Small intestine (tissue), 16 donors: ENCODE data around the gene FHIP2A. TPM values are rescaled to one million over a fixed set of nuclear protein-coding genes. Genes with fewer than 3 reads are reported as not detected.
"Not testable (repeated sequence)": the region's sequence is repeated elsewhere in the genome, so short reads cannot be mapped to it uniquely, and the experiment has no call there.

Experiments
- DNase-seq, 2 donors: peaks; one replicate each; pipeline versions ENCODE4 v3.0.0 to v3.0.0-alpha.2; 2013
- FAIRE-seq: peaks from 2 replicates; lab custom pipeline; 2012; peaks lifted over from hg19 to GRCh38; lab: Jason Lieb, UNC
- H3K27ac ChIP-seq, 3 donors: one replicate each; pipeline ENCODE4 v1.5.1; 2013; ENCODE audit warnings: low read length in 2 of 3, mild to moderate bottlenecking in 2 of 3, control low read depth in 1 of 3, inconsistent platforms in 1 of 3, low read depth in 1 of 3, moderate library complexity in 1 of 3
- H3K27me3 ChIP-seq, 3 donors: one replicate each; pipeline ENCODE4 v1.6.1; 2013; ENCODE audit warnings: low read length in 3 of 3, inconsistent platforms in 1 of 3; ENCODE audit not compliant: control insufficient read depth in 3 of 3, insufficient read depth in 3 of 3
- H3K36me3 ChIP-seq, 3 donors: one replicate each; pipeline ENCODE4 v1.6.1; 2013; ENCODE audit warnings: low read length in 3 of 3, inconsistent platforms in 1 of 3, low read depth in 1 of 3, mild to moderate bottlenecking in 1 of 3, moderate library complexity in 1 of 3; ENCODE audit not compliant: control insufficient read depth in 3 of 3, insufficient read depth in 2 of 3
- H3K4me1 ChIP-seq, 3 donors: one replicate each; pipeline ENCODE4 v1.6.1; 2013; ENCODE audit warnings: low read length in 2 of 3, inconsistent platforms in 1 of 3, low read depth in 1 of 3, mild to moderate bottlenecking in 1 of 3, moderate library complexity in 1 of 3; ENCODE audit not compliant: control insufficient read depth in 3 of 3, insufficient read depth in 2 of 3
- H3K4me3 ChIP-seq, 3 donors: one replicate each; pipeline ENCODE4 v1.5.1; 2013; ENCODE audit warnings: low read length in 3 of 3, control low read depth in 1 of 3, inconsistent platforms in 1 of 3, low read depth in 1 of 3, mild to moderate bottlenecking in 1 of 3, moderate library complexity in 1 of 3
- H3K9me3 ChIP-seq, 2 donors: one replicate each; pipeline ENCODE4 v1.6.1; 2013; ENCODE audit warnings: low read depth in 1 of 2, low read length in 1 of 2; ENCODE audit not compliant: control insufficient read depth in 2 of 2, insufficient read depth in 1 of 2
- WGBS, 3 donors: extraction: QIAGEN DNeasy Blood & Tissue Kit; methylation state at CpG; one replicate each; pipeline ENCODE4 v1.1.7; 2013; 5-methylcytosine and 5-hydroxymethylcytosine counted together
- long read RNA-seq, 10 donors: transcript quantifications; one replicate each; lab custom pipeline, GENCODE V29; 2026
- polyA plus RNA-seq, 4 donors: library from polyadenylated mRNA; stranded (reverse) in 3 of 4; unstranded in 1 of 4; fragments of 200-250 nt in 3 of 4; fragments of 120-200 nt in 1 of 4; gene quantifications; one replicate each; pipeline versions ENCODE4 v1.2.1 to v1.2.3, GENCODE V29; 2013
- donor health status: healthy with polysubstance abuse.
- donor health status: control.
- donor health status: control.
- donor health status: Bipolar disorder and iron deficiency.
- donor health status: healthy.

Gene FHIP2A
- 10 to 100 TPM in 2 of 4 donors, 1 to 10 TPM in 2; 4.9 to 14.1 (median 9.6) TPM for polyA plus RNA-seq
- long read RNA-seq, donor 1, partial matches to known transcripts, result 0 of 2 reads
- long read RNA-seq, donor 1, other reads (novel, unspliced or antisense), result 0 of 2 reads
- long read RNA-seq, donor 2, partial matches to known transcripts, result 0 of 1 reads
- long read RNA-seq, donor 2, other reads (novel, unspliced or antisense), result 0 of 1 reads
- long read RNA-seq, donor 3, partial matches to known transcripts, result 16 of 18 reads
- long read RNA-seq, donor 3, other reads (novel, unspliced or antisense), result 0 of 18 reads
- long read RNA-seq, donor 4, result 0 reads
- long read RNA-seq, donor 5, result 0 reads
- long read RNA-seq, donor 6, full-length matches to known transcripts, result 1 of 1 reads
- long read RNA-seq, donor 6, partial matches to known transcripts, result 0 of 1 reads
- long read RNA-seq, donor 6, other reads (novel, unspliced or antisense), result 0 of 1 reads
- long read RNA-seq, donor 7, result 0 reads
- long read RNA-seq, donor 8, result 0 reads
- long read RNA-seq, donor 9, partial matches to known transcripts, result 7 of 7 reads
- long read RNA-seq, donor 9, other reads (novel, unspliced or antisense), result 0 of 7 reads
- long read RNA-seq, donor 10, full-length matches to known transcripts, result 3 of 9 reads
- long read RNA-seq, donor 10, partial matches to known transcripts, result 6 of 9 reads
- long read RNA-seq, donor 10, other reads (novel, unspliced or antisense), result 0 of 9 reads

- peak; percentile 79 to 93 for DNase-seq
- WGBS, 3 donors, result 1 to 2% (median 1%) methylated on average over 30 to 59 of the region's 59 CpGs
- peak within 1 kb of the TSS; percentile 87 to 98 (median 97) for H3K27ac ChIP-seq
- H3K36me3 ChIP-seq, result peaks cover 0 to 3% (median 0%) of the 10 kb centered on the region in 3 donors
- peaks cover 0 to 2% (median 0%) of the 10 kb centered on the region in 3 donors for H3K27me3 ChIP-seq
- peak within 1 kb of the TSS; percentile 72 to 97 (median 94) for H3K4me3 ChIP-seq
- H3K9me3 ChIP-seq, result no peaks in the 10 kb centered on the region
- no peak for FAIRE-seq
- H3K4me1 ChIP-seq, result peaks cover 0 to 13% (median 7%) of the 10 kb centered on the region in 3 donors
These were observed at the start of gene FHIP2A for GRCh38 chr10:114821293-114821914. TSS of gene FHIP2A (plus strand) at chr10:114821780. CDS start at chr10:114822079, 299 bp downstream.

- WGBS, 3 donors, result 95 to 100% (median 96%) methylated on average over 1 of the region's 1 CpG
- peaks cover 0 to 7% (median 1%) of the 10 kb centered on the region in 3 donors for H3K27me3 ChIP-seq
- DNase-seq (no peak), FAIRE-seq (peak; percentile 15)
- no peak overlapping the region for H3K4me3 ChIP-seq
- H3K4me1 ChIP-seq, result peaks cover 0 to 3% (median 0%) of the 10 kb centered on the region in 3 donors
- no peak overlapping the region for H3K27ac ChIP-seq
- H3K36me3 ChIP-seq, result no peaks in the 10 kb centered on the region
- H3K9me3 ChIP-seq, result no peaks in the 10 kb centered on the region
These were observed 48.9 kb upstream of the FHIP2A start for GRCh38 chr10:114772496-114773196.

DNA sequence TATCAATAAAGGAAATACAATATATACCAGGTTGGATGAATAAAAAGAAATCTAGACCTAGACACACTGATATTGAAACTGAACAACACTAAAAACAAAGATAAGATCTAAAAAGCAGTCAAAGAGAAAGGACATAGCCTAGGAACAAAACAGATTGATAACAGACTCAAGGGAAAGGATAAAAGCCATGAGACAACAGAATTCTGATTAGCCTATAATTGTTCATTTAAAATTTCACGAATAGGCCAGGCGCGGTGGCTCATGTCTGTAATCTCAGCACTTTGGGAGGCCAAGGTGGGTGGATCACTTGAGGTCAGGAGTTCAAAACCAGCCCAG lies 48.4 kb upstream of the FHIP2A start:
- no peak overlapping the region for H3K27ac ChIP-seq
- peaks cover 0 to 7% (median 1%) of the 10 kb centered on the region in 3 donors for H3K27me3 ChIP-seq
- FAIRE-seq (no peak), DNase-seq (no peak)
- peaks cover 0 to 3% (median 0%) of the 10 kb centered on the region in 3 donors for H3K4me1 ChIP-seq
- no peak overlapping the region for H3K4me3 ChIP-seq
- no peaks in the 10 kb centered on the region for H3K9me3 ChIP-seq
- 62 to 92% (median 65%) methylated on average over 3 of the region's 3 CpGs for WGBS, 3 donors
- no peaks in the 10 kb centered on the region for H3K36me3 ChIP-seq

GRCh38 chr10:114775082-114775481 lies 46.5 kb upstream of the FHIP2A start:
- H3K4me3 ChIP-seq, H3K4me1 ChIP-seq, H3K36me3 ChIP-seq, H3K27ac ChIP-seq, DNase-seq, FAIRE-seq, H3K9me3 ChIP-seq, H3K27me3 ChIP-seq: not testable (repeated sequence)
- WGBS, 3 donors, result 88 to 91% (median 89%) methylated on average over 3 of the region's 3 CpGs

DNA sequence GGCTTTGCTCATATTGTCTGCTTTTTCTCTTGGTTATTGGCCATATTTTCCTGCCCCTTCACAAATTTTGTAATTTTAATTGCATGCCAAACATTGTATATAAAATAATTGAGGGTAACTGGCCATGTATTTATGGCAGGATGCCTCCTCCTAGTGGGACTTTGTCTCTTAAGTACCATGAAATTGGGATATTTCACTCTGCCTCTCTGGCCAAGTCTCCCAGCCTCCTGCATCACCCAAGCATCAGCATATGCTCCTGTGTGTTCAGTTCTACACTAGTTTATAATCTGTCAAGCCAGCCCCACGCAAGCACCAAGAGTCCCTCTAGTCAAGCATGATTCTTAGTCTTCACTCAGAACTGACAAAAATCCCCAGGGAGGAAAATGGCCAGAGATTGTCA lies 44.2 kb upstream of the FHIP2A start:
- H3K27me3 ChIP-seq, result peaks cover 0 to 4% (median 0%) of the 10 kb centered on the region in 3 donors
- H3K4me1 ChIP-seq, result peaks cover 0 to 5% (median 0%) of the 10 kb centered on the region in 3 donors
- no peaks in the 10 kb centered on the region for H3K9me3 ChIP-seq
- H3K4me3 ChIP-seq, result no peak overlapping the region
- WGBS, 3 donors, result 89 to 92% (median 90%) methylated on average over 1 of the region's 1 CpG
- no peak overlapping the region for H3K27ac ChIP-seq
- no peaks in the 10 kb centered on the region for H3K36me3 ChIP-seq
- DNase-seq (no peak), FAIRE-seq (no peak)

GRCh38 chr10:114779803-114780576 lies 41.6 kb upstream of the FHIP2A start:
- 13 to 30% (median 20%) methylated on average over 3 of the region's 3 CpGs for WGBS, 3 donors
- H3K9me3 ChIP-seq, result no peaks in the 10 kb centered on the region
- no peak overlapping the region for H3K4me3 ChIP-seq
- peak; percentile 74 for FAIRE-seq
- DNase-seq, result peak; percentile 19 to 75
- H3K27ac ChIP-seq, result peak overlapping the region in 1 of 3 donors; percentile 85
- no peaks in the 10 kb centered on the region for H3K36me3 ChIP-seq
- H3K27me3 ChIP-seq, result no peaks in the 10 kb centered on the region
- H3K4me1 ChIP-seq, result peaks cover 0 to 5% (median 0%) of the 10 kb centered on the region in 3 donors

DNA sequence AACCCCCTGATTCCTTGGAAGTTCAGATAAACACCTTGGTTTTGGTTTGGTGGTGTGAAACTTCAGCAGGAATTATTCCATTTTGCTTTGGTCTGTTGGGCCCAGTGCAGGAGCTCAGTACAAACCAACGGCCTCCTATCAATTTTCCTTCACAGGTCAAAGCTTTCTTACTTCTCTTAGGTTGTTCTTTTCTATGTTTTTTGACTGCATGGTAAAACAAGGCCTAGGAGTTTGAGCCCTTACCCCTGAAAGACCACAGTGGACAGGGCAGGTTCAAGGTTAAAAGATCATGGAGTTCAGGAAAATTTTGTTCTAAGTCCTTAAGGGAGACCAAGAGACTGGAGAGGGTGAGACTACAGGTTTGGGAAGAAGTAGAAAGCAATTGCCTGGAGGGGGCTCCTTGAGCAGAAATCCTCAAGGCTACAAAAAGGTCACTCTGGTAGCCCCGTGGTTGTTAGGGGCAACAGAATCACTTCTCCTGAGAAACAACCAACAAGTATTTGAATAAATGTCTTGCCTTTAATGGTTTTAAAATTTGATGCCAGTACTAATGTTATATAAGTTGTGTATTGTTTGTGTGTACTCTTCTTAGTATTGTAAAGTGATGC lies 40.9 kb upstream of the FHIP2A start:
- Histone ChIP-seq H3K4me1 (peaks cover 0 to 5% (median 0%) of the 10 kb centered on the region in 3 donors), H3K27ac (peak overlapping the region in 1 of 3 donors; percentile 85), H3K4me3 (no peak overlapping the region), H3K27me3 (no peaks in the 10 kb centered on the region), H3K36me3 (no peaks in the 10 kb centered on the region), H3K9me3 (no peaks in the 10 kb centered on the region)
- FAIRE-seq (no peak), DNase-seq (no peak)
- WGBS, 3 donors, result 54 to 70% (median 60%) methylated on average over 2 of the region's 2 CpGs
